ENCODE data around the gene PLEKHH1.
"Not testable (repeated sequence)": the region's sequence is repeated elsewhere in the genome, so short reads cannot be mapped to it uniquely, and the experiment has no call there.

PLEKHH1 gene

GRCh38 chr14:67579636-67580035 lies 46.5 kb downstream of the PLEKHH1 start:
- DNase-seq (ENCODE audit: low spot score) = no peak
- no peak for FAIRE-seq

- DNase-seq (ENCODE audit: low spot score) = no peak
- no peak for FAIRE-seq
Observed at GRCh38 chr14:67580336-67581171, 47.5 kb downstream of the PLEKHH1 start.

GRCh38 chr14:67581643-67582042 lies 48.6 kb downstream of the PLEKHH1 start:
- FAIRE-seq (no peak), DNase-seq (ENCODE audit: low spot score) (no peak)

GRCh38 chr14:67582061-67582460 lies 49.0 kb downstream of the PLEKHH1 start:
- DNase-seq (ENCODE audit: low spot score) = no peak
- FAIRE-seq = no peak

- FAIRE-seq (no peak), DNase-seq (ENCODE audit: low spot score) (peak; percentile 29)
Observed at GRCh38 chr14:67583711-67584644, 50.9 kb downstream of the PLEKHH1 start.

GRCh38 chr14:67584978-67585377 lies 51.9 kb downstream of the PLEKHH1 start:
- DNase-seq (ENCODE audit: low spot score) (no peak), FAIRE-seq (no peak)

- FAIRE-seq (no peak), DNase-seq (ENCODE audit: low spot score) (no peak)
Observed at GRCh38 chr14:67586369-67586768, 53.3 kb downstream of the PLEKHH1 start.

GRCh38 chr14:67589204-67589770 lies 56.2 kb downstream of the PLEKHH1 start:
- no peak for DNase-seq (ENCODE audit: low spot score)
- FAIRE-seq = no peak

GRCh38 chr14:67593650-67594049 lies 60.6 kb downstream of the PLEKHH1 start:
- not testable (repeated sequence) for DNase-seq (ENCODE audit: low spot score); FAIRE-seq

- FAIRE-seq = no peak
- DNase-seq (ENCODE audit: low spot score) = no peak
Observed at GRCh38 chr14:67595392-67595791, 62.3 kb downstream of the PLEKHH1 start.

GRCh38 chr14:67599698-67600561 lies 66.8 kb downstream of the PLEKHH1 start, which contains the start of gene PIGH:
Gene PIGH (minus strand): TSS chr14:67600268. CDS start chr14:67600203, 65 bp downstream.
- FAIRE-seq = no peak
- DNase-seq (ENCODE audit: low spot score) = peak; percentile 54

GRCh38 chr14:67600562-67600974 lies 67.5 kb downstream of the PLEKHH1 start:
- not testable (repeated sequence) for FAIRE-seq; DNase-seq (ENCODE audit: low spot score)

- DNase-seq (ENCODE audit: low spot score) = no peak
- FAIRE-seq = no peak
Observed at GRCh38 chr14:67602076-67602475, 69.0 kb downstream of the PLEKHH1 start.

GRCh38 chr14:67602995-67603545 lies 70.0 kb downstream of the PLEKHH1 start:
- DNase-seq (ENCODE audit: low spot score) = no peak
- FAIRE-seq = no peak

GRCh38 chr14:67607646-67608045 lies 74.6 kb downstream of the PLEKHH1 start:
- DNase-seq (ENCODE audit: low spot score) = no peak
- FAIRE-seq = no peak

GRCh38 chr14:67609642-67610310 lies 76.7 kb downstream of the PLEKHH1 start:
- DNase-seq (ENCODE audit: low spot score) (no peak), FAIRE-seq (no peak)

GRCh38 chr14:67610491-67610890 lies 77.4 kb downstream of the PLEKHH1 start:
- FAIRE-seq = no peak
- DNase-seq (ENCODE audit: low spot score) = no peak

- DNase-seq (ENCODE audit: low spot score) (peak; percentile 41), FAIRE-seq (no peak)
Observed at GRCh38 chr14:67618617-67619063, 85.5 kb downstream of the PLEKHH1 start.

- FAIRE-seq (no peak), DNase-seq (ENCODE audit: low spot score) (peak; percentile 78)
Observed at GRCh38 chr14:67619446-67620216, 86.5 kb downstream of the PLEKHH1 start, which contains the start of gene ARG2. Gene ARG2 (plus strand): TSS chr14:67619920. CDS start chr14:67619978, 58 bp downstream.
